GM12864 (cell line): ENCODE data around the gene ZNF746.

Source experiments
- DNase-seq: peaks from one replicate; pipeline ENCODE4 v3.0.0-alpha.2; 2011; ENCODE audit warnings: low read depth
- H3K4me3 ChIP-seq: 2 replicates; pipeline ENCODE4 v1.5.1; 2011; ENCODE audit warnings: mild to moderate bottlenecking, low read depth, low read length, control low read depth
- TF ChIP-seq, protein P1 (sequence below): IDR thresholded peaks from 2 replicates; pipeline ENCODE4 v1.5.1; 2011; ENCODE audit warnings: low read depth, mild to moderate bottlenecking, moderate library complexity, low read length, control low read depth, inconsistent platforms; ENCODE audit errors: missing control alignments

ZNF746 gene

DNA sequence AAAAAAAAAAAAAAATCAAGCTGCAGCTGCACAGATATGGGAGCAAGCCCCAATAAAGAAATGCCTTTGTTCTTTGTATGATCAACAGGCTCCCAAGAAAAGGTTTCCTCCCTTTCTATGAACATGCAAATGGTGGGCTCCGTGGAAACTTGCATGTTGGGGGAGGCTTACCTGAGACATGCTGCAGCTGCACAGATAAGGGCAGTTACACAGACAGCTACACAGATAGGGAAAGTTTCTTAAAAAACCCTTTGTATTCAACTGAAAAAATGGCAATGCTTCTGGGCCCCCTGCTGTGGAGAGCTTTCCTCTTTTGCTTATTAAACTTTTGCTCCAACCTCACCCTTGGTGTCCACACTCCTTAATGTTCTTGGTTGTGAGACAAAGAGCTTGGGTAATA lies 29.8 kb upstream of the ZNF746 start:
- TF ChIP-seq, protein P1, sequence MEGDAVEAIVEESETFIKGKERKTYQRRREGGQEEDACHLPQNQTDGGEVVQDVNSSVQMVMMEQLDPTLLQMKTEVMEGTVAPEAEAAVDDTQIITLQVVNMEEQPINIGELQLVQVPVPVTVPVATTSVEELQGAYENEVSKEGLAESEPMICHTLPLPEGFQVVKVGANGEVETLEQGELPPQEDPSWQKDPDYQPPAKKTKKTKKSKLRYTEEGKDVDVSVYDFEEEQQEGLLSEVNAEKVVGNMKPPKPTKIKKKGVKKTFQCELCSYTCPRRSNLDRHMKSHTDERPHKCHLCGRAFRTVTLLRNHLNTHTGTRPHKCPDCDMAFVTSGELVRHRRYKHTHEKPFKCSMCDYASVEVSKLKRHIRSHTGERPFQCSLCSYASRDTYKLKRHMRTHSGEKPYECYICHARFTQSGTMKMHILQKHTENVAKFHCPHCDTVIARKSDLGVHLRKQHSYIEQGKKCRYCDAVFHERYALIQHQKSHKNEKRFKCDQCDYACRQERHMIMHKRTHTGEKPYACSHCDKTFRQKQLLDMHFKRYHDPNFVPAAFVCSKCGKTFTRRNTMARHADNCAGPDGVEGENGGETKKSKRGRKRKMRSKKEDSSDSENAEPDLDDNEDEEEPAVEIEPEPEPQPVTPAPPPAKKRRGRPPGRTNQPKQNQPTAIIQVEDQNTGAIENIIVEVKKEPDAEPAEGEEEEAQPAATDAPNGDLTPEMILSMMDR, result no peak
- DNase-seq, result no peak
- no peak overlapping the region for H3K4me3 ChIP-seq

DNA sequence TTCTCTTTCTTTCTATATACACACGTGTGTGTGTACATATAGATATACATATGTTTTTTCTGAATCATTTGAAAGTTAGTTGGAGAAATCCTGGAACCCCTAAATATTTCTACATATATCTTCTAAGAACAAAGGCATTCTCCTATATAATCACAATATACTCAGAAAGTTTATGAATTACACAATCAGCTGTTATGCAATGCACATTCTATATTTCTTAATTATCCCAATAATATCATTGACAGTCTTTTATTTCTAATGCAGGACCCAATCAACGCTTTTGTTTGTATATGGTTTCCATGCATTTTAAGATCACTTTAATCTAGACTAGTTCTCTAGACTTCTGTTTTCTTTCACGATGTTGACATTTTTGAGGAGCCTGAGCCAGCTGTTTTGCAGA lies 27.7 kb upstream of the ZNF746 start:
- DNase-seq, result no peak
- TF ChIP-seq, protein P1, result no peak
- no peak overlapping the region for H3K4me3 ChIP-seq

DNA sequence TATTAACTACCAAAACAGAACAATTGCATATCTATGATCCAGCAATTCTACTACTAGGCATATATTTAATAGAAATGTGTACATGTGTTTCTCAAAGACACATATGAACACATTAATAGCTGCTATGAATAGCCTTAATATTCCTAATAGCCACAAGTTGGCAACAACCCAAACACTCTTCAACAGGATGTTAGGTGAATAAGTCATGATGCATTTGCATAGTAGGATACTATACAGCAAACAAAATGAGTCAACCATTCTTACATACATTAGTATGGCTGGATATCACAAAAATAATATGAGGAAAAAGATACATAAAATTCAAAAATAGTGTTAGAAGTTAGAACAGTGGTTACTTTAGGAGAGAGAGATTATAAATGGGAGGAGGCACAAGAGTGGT lies 26.8 kb upstream of the ZNF746 start:
- TF ChIP-seq, protein P1, result no peak
- no peak for DNase-seq
- H3K4me3 ChIP-seq, result no peak overlapping the region

DNA sequence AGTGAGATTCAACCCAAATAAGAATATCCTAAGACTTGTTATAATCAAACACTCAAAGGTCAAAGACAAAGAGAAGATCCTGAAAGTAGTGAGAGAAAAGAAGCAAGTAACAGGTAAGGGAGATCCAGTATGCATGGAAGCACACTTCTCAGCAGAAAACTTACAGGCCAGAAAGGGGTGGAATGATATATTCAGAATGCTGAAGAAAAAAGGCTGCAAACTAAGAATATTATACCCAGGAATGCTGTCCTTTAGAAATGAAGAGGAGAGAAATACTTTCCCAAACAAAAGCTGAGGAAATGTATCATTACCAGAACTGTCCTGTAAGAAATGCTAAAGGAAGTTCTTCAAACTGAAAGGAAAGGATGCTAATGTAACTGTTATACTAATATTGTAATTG lies 12.6 kb upstream of the ZNF746 start:
- TF ChIP-seq, protein P1, result no peak

DNA sequence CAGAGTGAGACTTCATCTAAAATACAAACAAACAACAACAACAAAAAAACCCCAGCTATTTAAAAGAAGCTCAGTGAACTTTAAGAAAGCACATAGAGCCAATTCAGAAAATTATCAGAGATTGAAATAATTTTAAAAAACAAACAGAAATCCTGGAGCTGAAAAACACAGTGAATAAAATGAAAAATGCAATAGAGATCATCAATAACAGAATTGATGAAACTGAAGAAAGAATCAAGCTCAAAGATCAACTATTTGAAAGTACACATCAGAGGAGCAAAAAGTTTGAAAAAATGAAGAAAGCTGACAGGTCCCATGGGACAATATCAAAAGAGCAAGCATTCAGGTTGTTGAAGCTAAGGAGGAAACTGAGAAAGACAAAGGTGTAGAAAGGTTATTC lies 12.2 kb upstream of the ZNF746 start:
- TF ChIP-seq, protein P1, result no peak
- no peak for DNase-seq
- no peak overlapping the region for H3K4me3 ChIP-seq

More for the DNA sequence above, 12.6 kb upstream of the ZNF746 start:
- H3K4me3 ChIP-seq, result no peak overlapping the region
- no peak for DNase-seq

DNA sequence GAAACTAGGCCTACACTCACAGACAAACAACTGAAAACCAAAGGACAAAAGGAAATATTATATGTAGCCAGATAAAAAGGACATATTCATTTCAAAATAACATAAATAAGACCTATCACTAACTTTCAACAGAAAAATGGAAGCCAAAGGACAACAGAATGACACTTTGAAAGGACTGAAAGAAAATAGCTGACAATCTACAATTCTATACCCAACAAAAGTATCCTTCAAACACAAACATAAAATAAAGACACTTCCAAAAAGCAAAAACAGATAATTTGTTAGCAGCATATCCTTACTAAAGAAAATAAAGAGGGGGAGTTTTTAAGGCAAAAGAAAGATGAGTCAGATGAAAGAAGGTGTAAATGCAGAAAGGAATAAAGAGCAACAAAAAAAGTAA lies 7.9 kb upstream of the ZNF746 start:
- no peak for DNase-seq
- TF ChIP-seq, protein P1, result no peak
- H3K4me3 ChIP-seq, result no peak overlapping the region

DNA sequence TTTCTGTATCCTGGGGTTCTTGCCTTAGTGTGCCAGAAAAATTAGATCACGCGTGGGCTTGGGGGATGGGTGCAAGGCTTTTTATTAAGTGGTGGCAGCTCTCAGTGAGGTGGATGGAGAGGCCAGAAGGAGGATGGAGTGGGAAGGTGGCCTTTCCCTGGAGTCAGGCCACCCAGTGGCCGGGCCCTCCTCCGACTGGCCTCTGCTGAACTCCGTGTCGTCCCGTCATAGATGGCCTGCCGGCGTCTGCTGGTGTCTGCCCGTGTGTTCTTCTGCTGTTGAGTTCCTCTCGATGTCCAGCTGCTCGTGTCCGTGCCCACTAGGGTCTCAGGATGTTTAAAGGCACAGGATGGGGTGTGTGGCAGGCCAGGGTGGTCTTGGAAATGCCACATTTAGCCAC lies 4.0 kb upstream of the ZNF746 start:
- no peak for DNase-seq
- H3K4me3 ChIP-seq, result no peak overlapping the region
- TF ChIP-seq, protein P1, result no peak
